ENCODE results near the gene SAFB2.

SAFB2 gene

DNA sequence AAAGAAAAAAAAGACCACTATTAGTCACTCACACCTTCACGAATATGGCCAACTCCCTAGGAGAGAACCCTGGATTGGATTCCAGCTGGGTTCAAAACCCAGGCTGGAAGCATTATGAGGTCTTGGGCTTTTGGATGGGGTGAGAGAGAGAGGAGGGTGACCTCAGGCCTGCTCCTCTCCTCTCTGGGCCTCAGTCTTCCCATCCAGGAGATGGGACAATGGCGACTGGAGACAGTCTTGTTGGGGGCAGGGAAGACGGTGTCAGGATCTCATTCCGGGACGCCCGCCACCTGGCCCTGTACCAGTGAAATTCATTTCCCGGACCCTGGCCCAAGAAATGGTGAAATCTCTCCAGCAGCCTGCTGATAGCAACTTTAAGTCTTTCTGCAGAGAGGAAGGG lies 81.1 kb downstream of the SAFB2 start:
- DNase-seq (ENCODE audit: low spot score): no peak

DNA sequence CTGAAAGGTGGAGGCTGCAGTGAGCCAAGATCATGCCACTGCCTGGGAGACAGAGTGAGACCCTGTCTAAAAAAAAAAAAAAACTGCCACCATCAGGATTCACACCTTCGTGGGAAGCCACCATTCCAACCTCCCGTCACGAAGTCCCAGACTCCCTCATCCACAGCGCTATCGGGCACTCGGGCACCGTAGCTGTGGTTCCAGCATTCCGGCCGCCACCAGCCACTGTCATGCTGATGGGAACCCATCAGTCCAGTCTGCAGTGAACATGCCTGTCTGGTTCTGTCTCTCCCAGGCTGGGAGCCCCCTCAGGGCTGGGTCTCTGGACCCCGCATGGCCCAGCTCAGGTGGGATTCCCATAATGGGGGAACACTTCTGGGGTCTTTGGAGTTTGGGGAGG lies 82.4 kb downstream of the SAFB2 start:
- no peak for DNase-seq (ENCODE audit: low spot score)

DNA sequence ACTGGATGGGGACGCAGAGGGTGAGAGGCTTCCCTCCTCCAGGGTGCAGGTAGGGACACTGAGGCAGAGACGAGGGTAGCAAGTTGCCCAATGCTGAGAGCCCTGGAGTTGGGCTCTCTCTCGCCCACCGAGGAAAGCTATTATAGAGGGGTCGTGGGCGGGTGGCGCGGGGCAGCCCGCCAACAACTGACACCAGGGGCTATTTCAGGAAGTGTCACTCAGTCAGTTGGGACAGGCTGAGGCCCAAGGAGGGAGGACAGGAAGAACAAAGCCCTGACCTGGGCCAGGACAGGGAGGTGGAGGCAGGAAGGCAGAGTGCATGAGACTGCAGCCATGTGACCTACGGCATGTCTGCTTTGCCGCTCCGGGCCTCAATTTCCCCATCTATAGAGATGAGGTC lies 84.7 kb downstream of the SAFB2 start:
- no peak for DNase-seq (ENCODE audit: low spot score)
